Measurements from ENCODE around the gene SFTPA2. TPM values are rescaled to one million over a fixed set of nuclear protein-coding genes. Genes with fewer than 3 reads are reported as not detected.
"Not testable (repeated sequence)": the region's sequence is repeated elsewhere in the genome, so short reads cannot be mapped to it uniquely, and the experiment has no call there.

The SFTPA2 gene
- total RNA-seq, 1 experiment from 2014 or later = 2.8 TPM

DNA sequence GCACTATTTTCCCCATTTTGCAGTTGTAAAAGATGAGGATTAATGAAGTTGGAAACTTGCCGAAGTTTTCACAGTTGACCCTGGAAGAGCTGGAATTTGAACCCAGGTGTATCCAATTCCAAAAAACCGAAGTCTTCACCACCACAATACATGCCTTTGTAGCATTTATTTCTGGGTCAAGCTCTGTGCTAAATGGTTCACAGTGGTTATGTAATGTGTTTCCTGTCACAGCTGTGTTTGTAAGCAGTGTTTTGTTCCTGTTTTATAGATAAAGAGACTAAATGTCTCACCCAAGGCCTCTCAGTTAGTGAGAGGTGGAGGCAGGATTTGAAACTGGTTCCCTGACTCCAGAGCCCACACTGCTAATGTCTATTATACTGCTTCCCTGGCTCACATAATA lies 17.6 kb downstream of the SFTPA2 start:
- TF ChIP-seq SIN3A (IDR thresholded peaks at IDR 0.05; ENCODE audit: borderline replicate concordance, insufficient read depth, low read depth, low read length) (no peak), POLR2AphosphoS5 (IDR thresholded peaks at IDR 0.05; ENCODE audit: low read depth, low read length) (no peak), TCF7L2 (IDR thresholded peaks at IDR 0.05; ENCODE audit: low read depth, low read length) (no peak)
- TF ChIP-seq, protein P1, sequence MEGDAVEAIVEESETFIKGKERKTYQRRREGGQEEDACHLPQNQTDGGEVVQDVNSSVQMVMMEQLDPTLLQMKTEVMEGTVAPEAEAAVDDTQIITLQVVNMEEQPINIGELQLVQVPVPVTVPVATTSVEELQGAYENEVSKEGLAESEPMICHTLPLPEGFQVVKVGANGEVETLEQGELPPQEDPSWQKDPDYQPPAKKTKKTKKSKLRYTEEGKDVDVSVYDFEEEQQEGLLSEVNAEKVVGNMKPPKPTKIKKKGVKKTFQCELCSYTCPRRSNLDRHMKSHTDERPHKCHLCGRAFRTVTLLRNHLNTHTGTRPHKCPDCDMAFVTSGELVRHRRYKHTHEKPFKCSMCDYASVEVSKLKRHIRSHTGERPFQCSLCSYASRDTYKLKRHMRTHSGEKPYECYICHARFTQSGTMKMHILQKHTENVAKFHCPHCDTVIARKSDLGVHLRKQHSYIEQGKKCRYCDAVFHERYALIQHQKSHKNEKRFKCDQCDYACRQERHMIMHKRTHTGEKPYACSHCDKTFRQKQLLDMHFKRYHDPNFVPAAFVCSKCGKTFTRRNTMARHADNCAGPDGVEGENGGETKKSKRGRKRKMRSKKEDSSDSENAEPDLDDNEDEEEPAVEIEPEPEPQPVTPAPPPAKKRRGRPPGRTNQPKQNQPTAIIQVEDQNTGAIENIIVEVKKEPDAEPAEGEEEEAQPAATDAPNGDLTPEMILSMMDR (IDR thresholded peaks at IDR 0.05) = no peak
- TF ChIP-seq, protein P2, sequence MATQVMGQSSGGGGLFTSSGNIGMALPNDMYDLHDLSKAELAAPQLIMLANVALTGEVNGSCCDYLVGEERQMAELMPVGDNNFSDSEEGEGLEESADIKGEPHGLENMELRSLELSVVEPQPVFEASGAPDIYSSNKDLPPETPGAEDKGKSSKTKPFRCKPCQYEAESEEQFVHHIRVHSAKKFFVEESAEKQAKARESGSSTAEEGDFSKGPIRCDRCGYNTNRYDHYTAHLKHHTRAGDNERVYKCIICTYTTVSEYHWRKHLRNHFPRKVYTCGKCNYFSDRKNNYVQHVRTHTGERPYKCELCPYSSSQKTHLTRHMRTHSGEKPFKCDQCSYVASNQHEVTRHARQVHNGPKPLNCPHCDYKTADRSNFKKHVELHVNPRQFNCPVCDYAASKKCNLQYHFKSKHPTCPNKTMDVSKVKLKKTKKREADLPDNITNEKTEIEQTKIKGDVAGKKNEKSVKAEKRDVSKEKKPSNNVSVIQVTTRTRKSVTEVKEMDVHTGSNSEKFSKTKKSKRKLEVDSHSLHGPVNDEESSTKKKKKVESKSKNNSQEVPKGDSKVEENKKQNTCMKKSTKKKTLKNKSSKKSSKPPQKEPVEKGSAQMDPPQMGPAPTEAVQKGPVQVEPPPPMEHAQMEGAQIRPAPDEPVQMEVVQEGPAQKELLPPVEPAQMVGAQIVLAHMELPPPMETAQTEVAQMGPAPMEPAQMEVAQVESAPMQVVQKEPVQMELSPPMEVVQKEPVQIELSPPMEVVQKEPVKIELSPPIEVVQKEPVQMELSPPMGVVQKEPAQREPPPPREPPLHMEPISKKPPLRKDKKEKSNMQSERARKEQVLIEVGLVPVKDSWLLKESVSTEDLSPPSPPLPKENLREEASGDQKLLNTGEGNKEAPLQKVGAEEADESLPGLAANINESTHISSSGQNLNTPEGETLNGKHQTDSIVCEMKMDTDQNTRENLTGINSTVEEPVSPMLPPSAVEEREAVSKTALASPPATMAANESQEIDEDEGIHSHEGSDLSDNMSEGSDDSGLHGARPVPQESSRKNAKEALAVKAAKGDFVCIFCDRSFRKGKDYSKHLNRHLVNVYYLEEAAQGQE (IDR thresholded peaks at IDR 0.05; ENCODE audit: insufficient read depth in 1 of 2, low read depth in 2 of 2, low read length in 1 of 2) = no peak
- H3K4me1 ChIP-seq (ENCODE audit: control insufficient read depth, insufficient read depth, low read length) = no peaks in the 10 kb centered on the region
- peaks cover 2% of the 10 kb centered on the region; the same call in 1 of the 2 replicates for H3K27me3 ChIP-seq (ENCODE audit: control insufficient read depth, insufficient read depth, low read length)
- no peak overlapping the region for H3K27ac ChIP-seq (ENCODE audit: low read length)
- POLR2A ChIA-PET = no interaction called here
- intact Hi-C loops (cut with micrococcal nuclease; ENCODE audit: unreplicated experiment) (no loop called here), in situ Hi-C loops (cut with HindIII; ENCODE audit: low pct_unique_long_range_greater_than_20kb, low sequenced_read_pairs) (no loop called here)
- H3K9me3 ChIP-seq (ENCODE audit: control insufficient read depth, insufficient read depth, low read depth, low read length) = no peaks in the 10 kb centered on the region
- BruUV-seq (replicated peaks) = no TSS peak
- CTCF ChIA-PET = no interaction called here
- no peak for ATAC-seq
- no peaks in the 10 kb centered on the region for H3K36me3 ChIP-seq (ENCODE audit: control insufficient read depth, insufficient read depth, low read length)
- H3K4me3 ChIP-seq (ENCODE audit: low read depth in 2 of 2, low read length in 2 of 2) = no peak overlapping the region
- DNase-seq (ENCODE audit: low read depth, low spot score) = no peak

DNA sequence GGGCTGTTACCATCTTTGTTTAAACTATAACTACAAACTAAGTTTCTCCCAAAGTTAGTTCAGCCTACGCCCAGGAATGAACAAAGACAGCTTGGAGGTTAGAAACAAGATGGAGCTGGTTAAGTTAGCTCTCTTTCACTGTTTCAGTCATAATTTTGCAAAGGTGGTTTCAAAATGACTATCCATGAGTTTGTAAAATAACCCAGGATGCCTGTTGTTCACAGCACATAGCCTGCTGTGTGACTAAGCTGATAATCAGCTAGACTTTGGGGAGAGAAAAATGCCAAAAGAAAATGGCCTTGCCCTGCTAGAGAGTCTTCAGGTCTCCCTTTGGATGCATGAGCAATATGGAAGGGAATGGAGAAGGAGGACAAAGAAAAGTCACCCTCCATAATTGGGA lies 19.3 kb downstream of the SFTPA2 start:
- BruUV-seq (replicated peaks); H3K9me3 ChIP-seq (ENCODE audit: control insufficient read depth, insufficient read depth, low read depth, low read length); DNase-seq (ENCODE audit: low read depth, low spot score); H3K4me3 ChIP-seq (ENCODE audit: low read depth in 2 of 2, low read length in 2 of 2); H3K27me3 ChIP-seq (ENCODE audit: control insufficient read depth, insufficient read depth, low read length); H3K4me1 ChIP-seq (ENCODE audit: control insufficient read depth, insufficient read depth, low read length); H3K27ac ChIP-seq (ENCODE audit: low read length); ATAC-seq; intact Hi-C loops (cut with micrococcal nuclease; ENCODE audit: unreplicated experiment); CTCF ChIA-PET; POLR2A ChIA-PET; H3K36me3 ChIP-seq (ENCODE audit: control insufficient read depth, insufficient read depth, low read length); in situ Hi-C loops (cut with HindIII; ENCODE audit: low pct_unique_long_range_greater_than_20kb, low sequenced_read_pairs): not testable (repeated sequence)

DNA sequence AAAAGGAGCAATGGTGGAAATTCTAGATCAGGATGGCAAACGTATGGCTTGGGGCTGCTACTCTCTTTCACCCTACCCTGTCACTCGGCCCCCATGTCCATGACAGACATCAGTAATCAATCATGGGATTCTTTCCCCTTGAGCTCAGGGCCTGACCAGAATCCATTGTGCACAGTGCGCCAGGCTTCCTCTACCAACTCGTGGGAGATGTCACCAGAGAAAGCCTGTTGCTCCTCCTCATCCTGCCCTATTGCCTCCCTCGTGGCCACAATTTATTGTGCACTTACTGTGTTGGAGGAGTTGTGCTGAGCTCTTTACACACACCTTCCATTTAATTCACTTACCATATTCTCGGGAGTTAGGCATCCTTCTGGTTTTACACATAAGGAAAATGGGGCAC lies 21.9 kb downstream of the SFTPA2 start:
- H3K9me3 ChIP-seq (ENCODE audit: control insufficient read depth, insufficient read depth, low read depth, low read length); CTCF ChIA-PET; BruUV-seq (replicated peaks); H3K27me3 ChIP-seq (ENCODE audit: control insufficient read depth, insufficient read depth, low read length); ATAC-seq; H3K4me1 ChIP-seq (ENCODE audit: control insufficient read depth, insufficient read depth, low read length); in situ Hi-C loops (cut with HindIII; ENCODE audit: low pct_unique_long_range_greater_than_20kb, low sequenced_read_pairs); POLR2A ChIA-PET; H3K4me3 ChIP-seq (ENCODE audit: low read depth in 2 of 2, low read length in 2 of 2); H3K36me3 ChIP-seq (ENCODE audit: control insufficient read depth, insufficient read depth, low read length); DNase-seq (ENCODE audit: low read depth, low spot score); H3K27ac ChIP-seq (ENCODE audit: low read length): not testable (repeated sequence)
- intact Hi-C loops (cut with micrococcal nuclease; ENCODE audit: unreplicated experiment) = loop anchor here (5.0 kb wide), 1 partner anchor 394 kb away; no protein-coding TSS in a partner anchor

DNA sequence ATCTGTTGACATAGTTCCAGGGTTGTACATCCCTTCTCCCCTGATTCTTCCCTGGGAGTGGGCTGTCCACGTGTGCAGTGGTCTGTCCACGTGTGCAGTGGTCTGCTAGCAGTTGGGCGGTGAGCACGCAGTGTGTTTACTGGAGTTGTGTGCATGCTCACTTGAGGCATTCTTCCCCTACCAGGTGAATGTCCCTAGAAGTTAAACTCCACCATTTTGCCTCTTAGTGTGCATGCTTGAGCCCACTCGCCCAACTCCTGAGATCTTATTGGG lies 26.4 kb downstream of the SFTPA2 start:
- H3K4me3 ChIP-seq (ENCODE audit: low read depth in 2 of 2, low read length in 2 of 2); BruUV-seq (replicated peaks); in situ Hi-C loops (cut with HindIII; ENCODE audit: low pct_unique_long_range_greater_than_20kb, low sequenced_read_pairs); DNase-seq (ENCODE audit: low read depth, low spot score); H3K9me3 ChIP-seq (ENCODE audit: control insufficient read depth, insufficient read depth, low read depth, low read length); H3K4me1 ChIP-seq (ENCODE audit: control insufficient read depth, insufficient read depth, low read length); H3K27me3 ChIP-seq (ENCODE audit: control insufficient read depth, insufficient read depth, low read length); ATAC-seq; H3K36me3 ChIP-seq (ENCODE audit: control insufficient read depth, insufficient read depth, low read length); H3K27ac ChIP-seq (ENCODE audit: low read length); intact Hi-C loops (cut with micrococcal nuclease; ENCODE audit: unreplicated experiment): not testable (repeated sequence)
- ChIA-PET CTCF (interaction anchor here (0.6 kb wide), 1 partner anchor 168 kb away, joined by 7 read pairs; no protein-coding TSS in a partner anchor), POLR2A (interaction anchor here (0.6 kb wide), 1 partner anchor 293 kb away, joined by 6 read pairs; no protein-coding TSS in a partner anchor)

DNA sequence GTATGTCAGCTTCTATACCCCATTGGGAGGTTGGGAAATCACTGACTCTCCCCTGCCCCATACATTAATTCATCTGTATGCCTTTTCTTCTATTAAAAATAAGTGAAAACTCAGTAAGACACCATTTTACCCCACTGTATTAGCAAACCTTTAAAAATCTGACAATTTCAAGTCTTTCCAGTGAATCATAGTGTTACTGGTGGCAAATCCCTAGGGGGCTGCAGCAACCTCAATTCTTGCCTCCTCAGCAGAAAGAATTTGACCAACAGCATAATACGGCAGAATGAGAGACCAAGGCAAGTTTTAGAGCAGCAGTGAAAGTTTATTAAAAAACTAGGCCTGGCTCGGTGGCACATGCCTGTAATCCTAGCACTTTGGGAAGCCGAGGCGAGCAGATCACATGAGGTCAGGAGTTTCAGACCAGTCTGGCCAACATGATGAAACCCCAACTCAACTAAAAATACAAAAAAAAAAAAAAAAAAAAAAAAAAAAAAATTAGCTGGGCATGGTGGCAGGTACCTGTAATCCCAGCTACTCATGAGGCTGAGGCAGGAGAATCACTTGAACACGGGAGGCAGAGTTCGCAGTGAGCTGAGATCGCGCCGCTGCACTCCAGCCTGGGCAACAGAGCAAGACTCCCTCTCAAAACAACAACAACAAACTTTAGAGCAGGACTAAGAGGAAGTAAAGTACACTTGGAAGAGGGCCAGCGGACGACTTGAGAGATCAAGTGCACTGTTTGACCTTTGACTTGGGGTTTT lies 26.9 kb downstream of the SFTPA2 start:
- H3K36me3 ChIP-seq (ENCODE audit: control insufficient read depth, insufficient read depth, low read length); ATAC-seq; BruUV-seq (replicated peaks); H3K27ac ChIP-seq (ENCODE audit: low read length); in situ Hi-C loops (cut with HindIII; ENCODE audit: low pct_unique_long_range_greater_than_20kb, low sequenced_read_pairs); H3K4me1 ChIP-seq (ENCODE audit: control insufficient read depth, insufficient read depth, low read length); intact Hi-C loops (cut with micrococcal nuclease; ENCODE audit: unreplicated experiment); H3K9me3 ChIP-seq (ENCODE audit: control insufficient read depth, insufficient read depth, low read depth, low read length); H3K27me3 ChIP-seq (ENCODE audit: control insufficient read depth, insufficient read depth, low read length); H3K4me3 ChIP-seq (ENCODE audit: low read depth in 2 of 2, low read length in 2 of 2); DNase-seq (ENCODE audit: low read depth, low spot score): not testable (repeated sequence)
- ChIA-PET POLR2A (interaction anchor here (0.6 kb wide), 1 partner anchor 293 kb away, joined by 6 read pairs; no protein-coding TSS in a partner anchor), CTCF (interaction anchor here (0.6 kb wide), 2 partner anchors 168 to 392 kb away, joined by 7 to 8 read pairs; no protein-coding TSS in a partner anchor)
